HL-60 (cell line): Measurements from ENCODE around the gene RIPK4.
"Not testable (repeated sequence)": the region's sequence is repeated elsewhere in the genome, so short reads cannot be mapped to it uniquely, and the experiment has no call there.

Experiments
- DNase-seq, 2 experiments: peaks; one replicate each; pipeline ENCODE4 v3.0.0-alpha.2; 2010 to 2020; ENCODE audit warnings: low read depth in 1 of 2, low spot score in 1 of 2
- H3K27ac ChIP-seq: fragments of 250-450 bp; sonication (Bioruptor Pico); replicated peaks from 2 replicates; pipeline ENCODE4 v1.5.1; 2020; ENCODE audit warnings: mild to moderate bottlenecking, moderate library complexity
- H3K27me3 ChIP-seq: fragments of 250-450 bp; sonication (Bioruptor Pico); 2 replicates; pipeline ENCODE4 v1.5.1; 2021; ENCODE audit warnings: mild to moderate bottlenecking, moderate library complexity; ENCODE audit not compliant: insufficient read depth, poor library complexity, severe bottlenecking
- H3K4me3 ChIP-seq: replicated peaks from 2 replicates; pipeline ENCODE4 v1.5.1; 2011; ENCODE audit warnings: mild to moderate bottlenecking, control low read depth, low read length; ENCODE audit not compliant: insufficient read depth
- GABPA ChIP-seq: IDR thresholded peaks from 2 replicates; pipeline ENCODE4 v1.6.1; 2012; ENCODE audit warnings: low read depth
- POLR2AphosphoS5 ChIP-seq: IDR thresholded peaks from 2 replicates; pipeline ENCODE4 v1.6.1; 2012; ENCODE audit warnings: low read depth
- SPI1 ChIP-seq: IDR thresholded peaks from 2 replicates; pipeline ENCODE4 v1.6.1; 2012; ENCODE audit warnings: low read depth, mild to moderate bottlenecking, borderline replicate concordance
- TF ChIP-seq, protein P1 (sequence below): IDR thresholded peaks from one replicate; pipeline ENCODE4 v1.5.1; 2011; ENCODE audit warnings: low read length, control low read depth, inconsistent platforms; ENCODE audit not compliant: insufficient read depth
- TF ChIP-seq, protein P2 (sequence below): IDR thresholded peaks from 2 replicates; pipeline ENCODE4 v1.6.1; 2012; ENCODE audit warnings: low read depth; ENCODE audit not compliant: insufficient replicate concordance

RIPK4 gene

DNA sequence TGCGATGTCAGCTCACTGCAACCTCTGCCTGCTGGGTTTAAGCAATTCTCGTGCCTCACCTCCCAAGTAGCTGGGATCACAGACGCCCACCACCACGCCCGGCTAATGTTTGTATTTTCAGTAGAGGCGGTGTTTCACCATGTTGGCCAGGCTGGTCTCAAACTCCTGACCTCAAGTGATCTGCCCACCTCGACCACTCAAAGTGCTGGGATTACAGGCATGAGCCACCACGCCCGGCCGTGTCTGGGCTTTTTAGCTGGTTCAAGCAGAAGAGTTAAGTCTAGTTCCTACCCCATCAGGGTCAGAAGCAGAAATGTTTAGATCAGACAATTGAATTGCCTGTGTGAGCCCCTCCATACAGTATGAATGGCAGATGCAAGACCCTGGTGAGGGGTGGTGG, 27.7 kb upstream of the RIPK4 start:
- no peak for TF ChIP-seq POLR2AphosphoS5
- no peak for TF ChIP-seq GABPA
- TF ChIP-seq, protein P1, sequence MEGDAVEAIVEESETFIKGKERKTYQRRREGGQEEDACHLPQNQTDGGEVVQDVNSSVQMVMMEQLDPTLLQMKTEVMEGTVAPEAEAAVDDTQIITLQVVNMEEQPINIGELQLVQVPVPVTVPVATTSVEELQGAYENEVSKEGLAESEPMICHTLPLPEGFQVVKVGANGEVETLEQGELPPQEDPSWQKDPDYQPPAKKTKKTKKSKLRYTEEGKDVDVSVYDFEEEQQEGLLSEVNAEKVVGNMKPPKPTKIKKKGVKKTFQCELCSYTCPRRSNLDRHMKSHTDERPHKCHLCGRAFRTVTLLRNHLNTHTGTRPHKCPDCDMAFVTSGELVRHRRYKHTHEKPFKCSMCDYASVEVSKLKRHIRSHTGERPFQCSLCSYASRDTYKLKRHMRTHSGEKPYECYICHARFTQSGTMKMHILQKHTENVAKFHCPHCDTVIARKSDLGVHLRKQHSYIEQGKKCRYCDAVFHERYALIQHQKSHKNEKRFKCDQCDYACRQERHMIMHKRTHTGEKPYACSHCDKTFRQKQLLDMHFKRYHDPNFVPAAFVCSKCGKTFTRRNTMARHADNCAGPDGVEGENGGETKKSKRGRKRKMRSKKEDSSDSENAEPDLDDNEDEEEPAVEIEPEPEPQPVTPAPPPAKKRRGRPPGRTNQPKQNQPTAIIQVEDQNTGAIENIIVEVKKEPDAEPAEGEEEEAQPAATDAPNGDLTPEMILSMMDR, result no peak
- TF ChIP-seq, protein P2, sequence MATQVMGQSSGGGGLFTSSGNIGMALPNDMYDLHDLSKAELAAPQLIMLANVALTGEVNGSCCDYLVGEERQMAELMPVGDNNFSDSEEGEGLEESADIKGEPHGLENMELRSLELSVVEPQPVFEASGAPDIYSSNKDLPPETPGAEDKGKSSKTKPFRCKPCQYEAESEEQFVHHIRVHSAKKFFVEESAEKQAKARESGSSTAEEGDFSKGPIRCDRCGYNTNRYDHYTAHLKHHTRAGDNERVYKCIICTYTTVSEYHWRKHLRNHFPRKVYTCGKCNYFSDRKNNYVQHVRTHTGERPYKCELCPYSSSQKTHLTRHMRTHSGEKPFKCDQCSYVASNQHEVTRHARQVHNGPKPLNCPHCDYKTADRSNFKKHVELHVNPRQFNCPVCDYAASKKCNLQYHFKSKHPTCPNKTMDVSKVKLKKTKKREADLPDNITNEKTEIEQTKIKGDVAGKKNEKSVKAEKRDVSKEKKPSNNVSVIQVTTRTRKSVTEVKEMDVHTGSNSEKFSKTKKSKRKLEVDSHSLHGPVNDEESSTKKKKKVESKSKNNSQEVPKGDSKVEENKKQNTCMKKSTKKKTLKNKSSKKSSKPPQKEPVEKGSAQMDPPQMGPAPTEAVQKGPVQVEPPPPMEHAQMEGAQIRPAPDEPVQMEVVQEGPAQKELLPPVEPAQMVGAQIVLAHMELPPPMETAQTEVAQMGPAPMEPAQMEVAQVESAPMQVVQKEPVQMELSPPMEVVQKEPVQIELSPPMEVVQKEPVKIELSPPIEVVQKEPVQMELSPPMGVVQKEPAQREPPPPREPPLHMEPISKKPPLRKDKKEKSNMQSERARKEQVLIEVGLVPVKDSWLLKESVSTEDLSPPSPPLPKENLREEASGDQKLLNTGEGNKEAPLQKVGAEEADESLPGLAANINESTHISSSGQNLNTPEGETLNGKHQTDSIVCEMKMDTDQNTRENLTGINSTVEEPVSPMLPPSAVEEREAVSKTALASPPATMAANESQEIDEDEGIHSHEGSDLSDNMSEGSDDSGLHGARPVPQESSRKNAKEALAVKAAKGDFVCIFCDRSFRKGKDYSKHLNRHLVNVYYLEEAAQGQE, result no peak
- no peak for TF ChIP-seq SPI1
- Histone ChIP-seq H3K27me3 (no peaks in the 10 kb centered on the region), H3K27ac (no peak overlapping the region), H3K4me3 (no peak overlapping the region)
- DNase-seq, result no peak

DNA sequence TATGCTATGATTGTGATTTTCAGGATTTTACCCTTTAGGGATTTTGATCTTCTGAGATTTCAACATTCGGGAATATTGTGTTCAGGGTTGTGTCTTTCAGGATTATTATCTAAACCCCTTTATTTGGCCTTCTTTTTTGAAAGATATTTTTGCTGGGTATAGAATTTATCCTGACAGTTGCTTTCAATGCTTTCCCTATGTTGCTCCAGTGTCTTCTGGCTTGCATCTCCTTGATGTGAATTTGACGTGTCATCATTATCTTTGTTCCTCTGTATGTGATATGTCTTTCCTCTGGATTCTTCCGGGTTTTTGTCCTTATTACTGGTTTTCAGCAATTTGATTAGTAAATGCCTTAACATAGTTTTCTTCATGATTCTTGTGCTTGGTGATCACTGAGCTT, 25.9 kb upstream of the RIPK4 start:
- DNase-seq, result no peak
- no peak overlapping the region for H3K4me3 ChIP-seq
- no peaks in the 10 kb centered on the region for H3K27me3 ChIP-seq
- no peak overlapping the region for H3K27ac ChIP-seq
- TF ChIP-seq SPI1 (no peak), POLR2AphosphoS5 (no peak), GABPA (no peak)
- TF ChIP-seq, protein P2, result no peak
- TF ChIP-seq, protein P1, result no peak

DNA sequence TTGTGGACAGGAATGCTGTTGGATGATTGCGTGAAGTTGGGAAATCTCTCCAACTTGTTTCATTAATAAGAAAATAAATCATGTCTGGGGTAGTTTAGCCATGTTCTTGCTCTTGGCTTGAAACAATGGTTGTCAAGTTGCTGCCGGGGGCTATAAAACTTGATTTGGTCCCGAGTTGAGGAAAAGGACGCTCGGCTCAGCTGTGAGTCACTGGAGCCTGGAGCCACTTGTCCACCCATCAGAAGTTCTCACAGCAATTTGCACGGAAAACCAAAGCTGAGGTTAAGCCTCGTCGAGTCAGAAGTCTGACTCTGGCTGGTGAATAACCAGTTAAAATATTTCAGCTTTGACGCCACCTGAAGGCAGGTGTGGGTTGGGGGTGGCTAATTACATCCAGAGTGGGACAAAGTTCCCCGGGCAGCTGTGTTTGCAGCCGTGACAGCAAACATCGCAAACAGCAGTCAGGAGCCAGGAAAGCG, 19.7 kb upstream of the RIPK4 start:
- no peak for DNase-seq
- no peak for TF ChIP-seq SPI1
- TF ChIP-seq, protein P1, result no peak
- Histone ChIP-seq H3K27ac (no peak overlapping the region), H3K27me3 (no peaks in the 10 kb centered on the region), H3K4me3 (no peak overlapping the region)

DNA sequence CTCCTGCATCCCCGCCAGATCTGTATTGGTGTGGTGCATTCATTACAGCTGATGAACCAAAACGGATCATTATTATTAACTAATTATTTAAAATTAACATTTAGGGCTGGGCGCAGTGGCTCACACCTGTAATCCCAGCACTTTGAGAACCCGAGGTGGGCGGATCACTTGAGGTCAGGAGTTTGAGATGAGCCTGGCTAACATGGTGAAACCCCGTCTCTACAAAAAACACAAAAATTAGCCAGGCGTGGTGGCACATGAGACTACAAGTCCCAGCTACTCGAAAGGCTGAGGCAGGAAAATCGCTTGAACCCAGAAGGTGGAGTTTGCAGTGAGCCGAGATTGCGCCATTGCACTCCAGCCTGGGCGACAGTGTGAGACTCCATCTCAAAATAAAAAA, 18.4 kb upstream of the RIPK4 start:
- not testable (repeated sequence) for H3K27me3 ChIP-seq, H3K27ac ChIP-seq, DNase-seq, H3K4me3 ChIP-seq
